Endodermal cell (in vitro differentiated cells): ENCODE results near the gene GCKR. TPM values are rescaled to one million over a fixed set of nuclear protein-coding genes. Genes with fewer than 3 reads are reported as not detected.
"Not testable (repeated sequence)": the region's sequence is repeated elsewhere in the genome, so short reads cannot be mapped to it uniquely, and the experiment has no call there.

ENCODE experiments used
- DNase-seq: peaks from one replicate; pipeline ENCODE4 v3.0.0-alpha.2; 2017
- H3K27ac ChIP-seq: 2 replicates; pipeline ENCODE4 v1.5.1; 2013; ENCODE audit warnings: mild to moderate bottlenecking, low read depth, low read length, moderate library complexity
- H3K27me3 ChIP-seq: 2 replicates; pipeline ENCODE4 v1.6.1; 2013; ENCODE audit warnings: mild to moderate bottlenecking, low read length, moderate library complexity; ENCODE audit not compliant: insufficient read depth, control insufficient read depth, poor library complexity, severe bottlenecking
- H3K36me3 ChIP-seq: 2 replicates; pipeline ENCODE4 v1.7.0; 2013; ENCODE audit warnings: mild to moderate bottlenecking, low read length, moderate library complexity; ENCODE audit not compliant: control insufficient read depth, insufficient read depth
- H3K4me1 ChIP-seq: one replicate; pipeline ENCODE4 v1.7.0; 2013; ENCODE audit warnings: low read length; ENCODE audit not compliant: control insufficient read depth, insufficient read depth
- H3K4me3 ChIP-seq: 2 replicates; pipeline ENCODE4 v1.5.1; 2013; ENCODE audit warnings: mild to moderate bottlenecking, low read length, moderate library complexity
- H3K9ac ChIP-seq: 2 replicates; pipeline ENCODE4 v1.6.1; 2013; ENCODE audit warnings: mild to moderate bottlenecking, low read length, moderate library complexity; ENCODE audit not compliant: poor library complexity, severe bottlenecking; ENCODE audit errors: extremely low read depth
- H3K9me3 ChIP-seq: 2 replicates; pipeline ENCODE4 v1.6.1; 2013; ENCODE audit warnings: mild to moderate bottlenecking, low read length, moderate library complexity; ENCODE audit not compliant: control insufficient read depth
- H3K27ac Mint-ChIP-seq: 2 replicates; pipeline ENCODE4 v1.8.0; 2020; ENCODE audit warnings: mixed read lengths
- H3K27me3 Mint-ChIP-seq: 2 replicates; pipeline ENCODE4 v1.8.0; 2021; ENCODE audit warnings: mild to moderate bottlenecking, mixed read lengths; ENCODE audit not compliant: insufficient read depth
- H3K36me3 Mint-ChIP-seq: 2 replicates; pipeline ENCODE4 v1.8.0; 2020; ENCODE audit warnings: low read depth, mixed read lengths
- H3K4me1 Mint-ChIP-seq: 2 replicates; pipeline ENCODE4 v1.8.0; 2020; ENCODE audit warnings: mixed read lengths
- H3K4me3 Mint-ChIP-seq: 2 replicates; pipeline ENCODE4 v1.8.0; 2020; ENCODE audit warnings: mild to moderate bottlenecking, moderate library complexity, mixed read lengths
- H3K9me3 Mint-ChIP-seq: 2 replicates; pipeline ENCODE4 v1.8.0; 2020; ENCODE audit warnings: mild to moderate bottlenecking, mixed read lengths
- CTCF ChIP-seq: fragments of 200-600 bp; sonication (generic); conservative IDR thresholded peaks from 2 replicates; pipeline ENCODE4 v1.5.0; 2021; ENCODE audit warnings: antibody characterized with exemption, mild to moderate bottlenecking
- WGBS, 2 experiments: methylation state at CpG; one replicate each; pipeline versions ENCODE4 v1.1.5 to v1.1.7; 2013; ENCODE audit warnings: missing lambda C conversion rate in 2 of 2, mixed read lengths in 1 of 2; ENCODE audit not compliant: insufficient coverage in 1 of 2, insufficient read length in 1 of 2; 5-methylcytosine and 5-hydroxymethylcytosine counted together
- total RNA-seq, 2 donors: library from RNA; stranded (reverse); fragmentation: NEBNext Ultra II Directional in 1 of 2; extraction: Animal tissue kit (Norgen Biotek cat#: 25700) in 1 of 2; gene quantifications; 2 replicates in 1 of 2; 3 replicates in 1 of 2; pipeline ENCODE4 v1.2.1, GENCODE V29; 2021

GCKR gene
- total RNA-seq, 2 donors from 2014 or later: 1.6 to 1.8 TPM

- Histone ChIP-seq H3K4me1 (no peaks in the 10 kb centered on the region), H3K4me3 (no peak overlapping the region), H3K9me3 (no peaks in the 10 kb centered on the region), H3K9ac (no peak overlapping the region), H3K27ac (no peak overlapping the region), H3K27me3 (peaks cover 31% of the 10 kb centered on the region), H3K36me3 (no peaks in the 10 kb centered on the region)
- Mint-ChIP-seq H3K27ac (no peak overlapping the region), H3K27me3 (peaks cover 21% of the 10 kb centered on the region), H3K4me3 (no peak overlapping the region), H3K4me1 (peaks cover 2% of the 10 kb centered on the region), H3K9me3 (peaks cover 4% of the 10 kb centered on the region), H3K36me3 (no peaks in the 10 kb centered on the region)
- WGBS, 2 experiments: 78 to 95% methylated on average over 1 to 2 of the region's 2 CpGs
- no peak for DNase-seq
- TF ChIP-seq CTCF: no peak
Measured at GRCh38 chr2:27531983-27532382, 35.3 kb downstream of the GCKR start.

- no peaks in the 10 kb centered on the region for H3K9me3 ChIP-seq
- Mint-ChIP-seq H3K4me3 (no peak overlapping the region), H3K9me3 (peaks cover 12% of the 10 kb centered on the region), H3K27ac (no peak overlapping the region), H3K36me3 (no peaks in the 10 kb centered on the region), H3K27me3 (peaks cover 27% of the 10 kb centered on the region), H3K4me1 (no peaks in the 10 kb centered on the region)
- no peak for DNase-seq
- H3K27me3 ChIP-seq: peaks cover 37% of the 10 kb centered on the region
- H3K27ac ChIP-seq: no peak overlapping the region
- H3K4me1 ChIP-seq: no peaks in the 10 kb centered on the region
- no peak for TF ChIP-seq CTCF
- H3K4me3 ChIP-seq: no peak overlapping the region
- H3K9ac ChIP-seq: no peak overlapping the region
- H3K36me3 ChIP-seq: no peaks in the 10 kb centered on the region
- WGBS, 2 experiments: 87 to 94% methylated on average over 3 to 4 of the region's 4 CpGs
Measured at GRCh38 chr2:27537287-27537686, 40.6 kb downstream of the GCKR start.

GRCh38 chr2:27538839-27539450 is 42.3 kb downstream of the GCKR start:
- not testable (repeated sequence) for H3K27ac Mint-ChIP-seq, H3K4me3 Mint-ChIP-seq

GRCh38 chr2:27539649-27540048 is 43.0 kb downstream of the GCKR start:
- Mint-ChIP-seq H3K27me3 (peaks cover 28% of the 10 kb centered on the region), H3K9me3 (peaks cover 15% of the 10 kb centered on the region)
- H3K36me3 Mint-ChIP-seq, H3K4me1 Mint-ChIP-seq, DNase-seq, H3K4me1 ChIP-seq, H3K9ac ChIP-seq, H3K27ac ChIP-seq, H3K36me3 ChIP-seq, H3K4me3 ChIP-seq, H3K9me3 ChIP-seq, H3K4me3 Mint-ChIP-seq, H3K27ac Mint-ChIP-seq: not testable (repeated sequence)
- peaks cover 27% of the 10 kb centered on the region for H3K27me3 ChIP-seq
- 89% methylated on average over 12 of the region's 35 CpGs; no CpG with 5 or more reads in 1 of the 2 experiments for WGBS, 2 experiments

More at GRCh38 chr2:27538839-27539450, 42.3 kb downstream of the GCKR start:
- not testable (repeated sequence) for H3K36me3 Mint-ChIP-seq, H3K27ac ChIP-seq, H3K9ac ChIP-seq, H3K9me3 ChIP-seq, H3K4me1 Mint-ChIP-seq, H3K36me3 ChIP-seq, H3K4me3 ChIP-seq, H3K4me1 ChIP-seq, DNase-seq
- H3K9me3 Mint-ChIP-seq: peaks cover 12% of the 10 kb centered on the region
- H3K27me3 Mint-ChIP-seq: peaks cover 29% of the 10 kb centered on the region
- WGBS, 2 experiments: no CpG with 5 or more reads among the region's 6 CpGs
- H3K27me3 ChIP-seq: peaks cover 34% of the 10 kb centered on the region
